Germinal center (tissue), 1 donor: ENCODE measurements around the gene GBP7.

Source experiments
- DNase-seq: peaks from one replicate; pipeline ENCODE4 v3.0.0; 2012; ENCODE audit warnings: mixed read lengths, low spot score

GBP7 gene

GRCh38 chr1:89114662-89115061, 61.1 kb downstream of the GBP7 start:
- DNase-seq, result no peak

GRCh38 chr1:89112871-89113613, 62.8 kb downstream of the GBP7 start:
- no peak for DNase-seq

- DNase-seq, result no peak
These were observed 71.1 kb downstream of the GBP7 start for GRCh38 chr1:89104687-89105086.

GRCh38 chr1:89104147-89104546, 71.7 kb downstream of the GBP7 start:
- no peak for DNase-seq

- no peak for DNase-seq
These were observed 73.8 kb downstream of the GBP7 start for GRCh38 chr1:89102021-89102420.

GRCh38 chr1:89100412-89100811, 75.4 kb downstream of the GBP7 start:
- no peak for DNase-seq

GRCh38 chr1:89098857-89099256, 76.9 kb downstream of the GBP7 start:
- DNase-seq, result no peak

GRCh38 chr1:89095737-89096136, 80.1 kb downstream of the GBP7 start:
- no peak for DNase-seq

- DNase-seq, result no peak
These were observed 85.8 kb downstream of the GBP7 start for GRCh38 chr1:89089962-89090361.

GRCh38 chr1:89088572-89088971, 87.2 kb downstream of the GBP7 start:
- DNase-seq, result no peak

GRCh38 chr1:89087241-89087640, 88.6 kb downstream of the GBP7 start:
- no peak for DNase-seq

- peak; percentile 8 for DNase-seq
These were observed 90.0 kb downstream of the GBP7 start for GRCh38 chr1:89085781-89086180.
